ENCODE results near the gene HS6ST1. TPM values are rescaled to one million over a fixed set of nuclear protein-coding genes. Genes with fewer than 3 reads are reported as not detected.

The HS6ST1 gene
- total and polyA plus RNA-seq, 3 donors from 2014 or later, result 58.7 to 203 (median 143) TPM

DNA sequence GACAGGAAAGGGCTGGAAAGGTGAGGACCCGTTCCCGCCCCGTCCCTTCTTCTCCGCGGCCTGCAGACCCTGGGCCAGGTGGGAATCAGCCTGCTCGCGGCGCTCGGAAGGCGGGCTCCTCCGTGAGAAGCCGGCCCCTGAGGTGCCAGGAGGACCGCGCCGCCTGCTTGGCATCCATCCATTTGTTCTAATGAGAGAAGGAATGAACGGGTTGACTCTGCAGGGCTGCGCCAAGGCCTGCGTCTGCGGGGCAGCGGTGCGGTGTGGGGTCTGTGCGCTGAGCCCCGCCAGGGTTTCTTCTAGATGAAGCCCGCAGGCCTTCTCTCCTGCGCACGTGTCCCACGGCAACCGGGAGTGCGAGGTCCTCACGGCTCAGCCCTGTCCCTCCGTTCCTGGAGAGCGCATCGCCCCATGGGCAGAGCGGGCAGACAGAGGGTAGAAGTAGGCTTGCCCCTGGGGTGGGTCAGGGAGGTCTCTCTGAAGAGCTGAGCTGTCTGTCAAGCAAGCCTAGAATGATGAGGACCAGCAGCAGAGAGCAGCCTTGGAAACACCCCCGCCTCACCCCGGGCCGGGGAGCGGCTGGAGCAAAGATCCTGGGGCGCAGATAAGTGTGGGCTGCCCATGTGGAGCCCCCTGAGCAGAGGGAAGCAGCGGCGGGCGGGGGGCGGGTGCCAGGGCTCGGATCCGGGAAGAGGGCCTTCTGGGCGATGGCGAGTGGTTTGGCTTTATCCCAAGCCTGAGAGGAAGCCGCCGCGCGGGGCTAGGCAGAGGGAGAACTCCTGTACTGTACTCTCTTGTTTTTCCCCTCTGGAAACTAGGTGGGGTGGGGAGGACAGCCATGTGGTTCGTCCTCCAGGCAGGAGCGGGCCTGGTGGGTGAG is 27.9 kb upstream of the HS6ST1 start:
- Histone ChIP-seq H3K27me3 (no peaks in the 10 kb centered on the region), H3K4me1 (peaks cover 25% of the 10 kb centered on the region), H3K4me3 (peak overlapping the region in 1 of 2 donors; percentile 31), H3K27ac (no peak overlapping the region), H3K36me3 (ENCODE audit: low read depth, missing control alignments) (no peaks in the 10 kb centered on the region), H3K9me3 (no peaks in the 10 kb centered on the region)
- intact Hi-C loops (cut with DNase I; ENCODE audit: low total_unique reads), result no loop called here
- DNase-seq, result peak; percentile 13
- WGBS, 2 donors, result 53 to 64% methylated on average over 28 to 53 of the region's 53 CpGs
- TF ChIP-seq, protein P1, sequence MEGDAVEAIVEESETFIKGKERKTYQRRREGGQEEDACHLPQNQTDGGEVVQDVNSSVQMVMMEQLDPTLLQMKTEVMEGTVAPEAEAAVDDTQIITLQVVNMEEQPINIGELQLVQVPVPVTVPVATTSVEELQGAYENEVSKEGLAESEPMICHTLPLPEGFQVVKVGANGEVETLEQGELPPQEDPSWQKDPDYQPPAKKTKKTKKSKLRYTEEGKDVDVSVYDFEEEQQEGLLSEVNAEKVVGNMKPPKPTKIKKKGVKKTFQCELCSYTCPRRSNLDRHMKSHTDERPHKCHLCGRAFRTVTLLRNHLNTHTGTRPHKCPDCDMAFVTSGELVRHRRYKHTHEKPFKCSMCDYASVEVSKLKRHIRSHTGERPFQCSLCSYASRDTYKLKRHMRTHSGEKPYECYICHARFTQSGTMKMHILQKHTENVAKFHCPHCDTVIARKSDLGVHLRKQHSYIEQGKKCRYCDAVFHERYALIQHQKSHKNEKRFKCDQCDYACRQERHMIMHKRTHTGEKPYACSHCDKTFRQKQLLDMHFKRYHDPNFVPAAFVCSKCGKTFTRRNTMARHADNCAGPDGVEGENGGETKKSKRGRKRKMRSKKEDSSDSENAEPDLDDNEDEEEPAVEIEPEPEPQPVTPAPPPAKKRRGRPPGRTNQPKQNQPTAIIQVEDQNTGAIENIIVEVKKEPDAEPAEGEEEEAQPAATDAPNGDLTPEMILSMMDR (IDR thresholded peaks at IDR 0.05), result no peak
- TF ChIP-seq POLR2A (IDR thresholded peaks at IDR 0.05), result no peak

DNA sequence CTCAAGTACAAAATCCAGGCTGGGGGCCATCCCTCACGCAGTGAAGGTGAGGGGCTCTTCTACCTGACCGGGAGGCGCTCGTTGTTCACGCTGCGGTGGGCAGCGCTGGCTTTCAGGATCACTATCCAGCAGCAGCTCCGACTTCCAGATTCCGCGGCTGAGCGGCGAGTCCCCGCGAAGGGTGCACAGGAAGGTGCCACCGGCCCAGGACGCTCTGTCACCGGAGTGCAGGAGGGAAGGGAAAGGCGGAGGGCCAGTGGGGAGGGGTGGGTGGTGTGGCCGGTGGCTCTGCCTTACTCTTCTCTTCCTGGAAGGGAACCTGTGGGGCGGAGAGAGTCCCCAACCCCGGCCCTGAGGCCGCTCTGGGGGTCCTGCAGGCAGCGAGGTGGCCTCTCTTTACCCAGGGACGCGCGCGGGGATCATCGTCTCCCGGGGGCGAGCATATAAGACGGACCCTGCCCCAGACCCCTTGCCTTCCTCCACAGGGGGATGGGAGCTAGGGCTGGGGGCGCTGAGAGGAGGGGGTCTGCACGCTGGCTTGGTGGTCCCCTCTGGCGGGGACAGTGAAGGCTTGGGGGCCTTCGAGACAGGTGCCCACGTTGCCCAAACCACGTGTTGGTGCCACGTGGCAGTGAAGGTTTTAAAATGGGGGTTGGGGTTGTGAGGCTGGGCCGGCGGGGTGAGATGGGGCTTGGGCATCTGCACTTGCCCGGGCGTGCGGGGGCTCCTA is 26.9 kb upstream of the HS6ST1 start:
- intact Hi-C loops (cut with DNase I; ENCODE audit: low total_unique reads), result no loop called here
- Histone ChIP-seq H3K36me3 (ENCODE audit: low read depth, missing control alignments) (no peaks in the 10 kb centered on the region), H3K4me3 (peak overlapping the region in 1 of 2 donors; percentile 31), H3K27ac (no peak overlapping the region), H3K4me1 (peaks cover 25% of the 10 kb centered on the region), H3K27me3 (no peaks in the 10 kb centered on the region), H3K9me3 (no peaks in the 10 kb centered on the region)
- DNase-seq, result peak; percentile 11
- WGBS, 2 donors, result 65 to 77% methylated on average over 34 to 43 of the region's 43 CpGs
- TF ChIP-seq POLR2A (IDR thresholded peaks at IDR 0.05), result no peak
- TF ChIP-seq, protein P1 (IDR thresholded peaks at IDR 0.05), result no peak

- WGBS, 2 donors, result 78 to 86% methylated on average over 3 of the region's 3 CpGs
- no peak overlapping the region for H3K27ac ChIP-seq
- intact Hi-C loops (cut with DNase I; ENCODE audit: low total_unique reads), result no loop called here
Measured at GRCh38 chr2:128344101-128344500, 25.4 kb upstream of the HS6ST1 start.

GRCh38 chr2:128343459-128343858 is 24.8 kb upstream of the HS6ST1 start:
- Histone ChIP-seq H3K27ac (no peak overlapping the region), H3K9me3 (no peaks in the 10 kb centered on the region), H3K27me3 (no peaks in the 10 kb centered on the region), H3K4me1 (peaks cover 13% of the 10 kb centered on the region), H3K36me3 (ENCODE audit: low read depth, missing control alignments) (no peaks in the 10 kb centered on the region), H3K4me3 (no peak overlapping the region)
- intact Hi-C loops (cut with DNase I; ENCODE audit: low total_unique reads), result no loop called here
- WGBS, 2 donors, result 73 to 93% methylated on average over 1 of the region's 1 CpG
- TF ChIP-seq POLR2A (IDR thresholded peaks at IDR 0.05), result no peak
- TF ChIP-seq, protein P1 (IDR thresholded peaks at IDR 0.05), result no peak
- DNase-seq, result no peak

More at GRCh38 chr2:128344101-128344500, 25.4 kb upstream of the HS6ST1 start:
- TF ChIP-seq POLR2A (IDR thresholded peaks at IDR 0.05), result no peak
- TF ChIP-seq, protein P1 (IDR thresholded peaks at IDR 0.05), result no peak
- H3K36me3 ChIP-seq (ENCODE audit: low read depth, missing control alignments), result no peaks in the 10 kb centered on the region
- peaks cover 19% of the 10 kb centered on the region for H3K4me1 ChIP-seq
- no peaks in the 10 kb centered on the region for H3K27me3 ChIP-seq
- H3K9me3 ChIP-seq, result no peaks in the 10 kb centered on the region
- no peak for DNase-seq
- no peak overlapping the region for H3K4me3 ChIP-seq

Measured in testis (tissue), 3 donors.